Measurements from ENCODE around the gene ADCK1.
"Not testable (repeated sequence)": the region's sequence is repeated elsewhere in the genome, so short reads cannot be mapped to it uniquely, and the experiment has no call there.

DNA sequence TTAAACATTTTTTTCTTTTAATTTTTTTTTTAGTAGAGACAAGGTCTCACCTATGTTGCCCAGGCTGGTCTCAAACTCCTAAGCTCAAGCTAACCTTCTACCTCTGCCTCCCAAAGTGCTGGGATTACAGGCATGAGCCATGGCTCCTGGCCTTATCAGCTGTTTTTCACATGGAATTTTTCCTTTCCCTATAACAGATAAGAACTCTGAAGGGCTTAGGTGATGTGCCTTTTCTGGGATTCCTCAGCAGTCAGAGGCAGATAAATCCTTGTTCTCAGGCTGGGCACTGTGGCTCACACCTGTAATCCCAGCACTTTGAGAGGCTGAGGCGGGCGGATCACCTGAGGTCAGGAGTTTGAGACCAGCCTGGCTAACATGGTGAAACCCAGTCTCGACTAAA is 6.7 kb upstream of the ADCK1 start:
- TF ChIP-seq, protein P1, sequence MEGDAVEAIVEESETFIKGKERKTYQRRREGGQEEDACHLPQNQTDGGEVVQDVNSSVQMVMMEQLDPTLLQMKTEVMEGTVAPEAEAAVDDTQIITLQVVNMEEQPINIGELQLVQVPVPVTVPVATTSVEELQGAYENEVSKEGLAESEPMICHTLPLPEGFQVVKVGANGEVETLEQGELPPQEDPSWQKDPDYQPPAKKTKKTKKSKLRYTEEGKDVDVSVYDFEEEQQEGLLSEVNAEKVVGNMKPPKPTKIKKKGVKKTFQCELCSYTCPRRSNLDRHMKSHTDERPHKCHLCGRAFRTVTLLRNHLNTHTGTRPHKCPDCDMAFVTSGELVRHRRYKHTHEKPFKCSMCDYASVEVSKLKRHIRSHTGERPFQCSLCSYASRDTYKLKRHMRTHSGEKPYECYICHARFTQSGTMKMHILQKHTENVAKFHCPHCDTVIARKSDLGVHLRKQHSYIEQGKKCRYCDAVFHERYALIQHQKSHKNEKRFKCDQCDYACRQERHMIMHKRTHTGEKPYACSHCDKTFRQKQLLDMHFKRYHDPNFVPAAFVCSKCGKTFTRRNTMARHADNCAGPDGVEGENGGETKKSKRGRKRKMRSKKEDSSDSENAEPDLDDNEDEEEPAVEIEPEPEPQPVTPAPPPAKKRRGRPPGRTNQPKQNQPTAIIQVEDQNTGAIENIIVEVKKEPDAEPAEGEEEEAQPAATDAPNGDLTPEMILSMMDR (IDR thresholded peaks at IDR 0.05; ENCODE audit: low read depth, low read length) = not testable (repeated sequence)
- not testable (repeated sequence) for TF ChIP-seq EZH2phosphoT487 (IDR thresholded peaks at IDR 0.05; ENCODE audit: low read depth)

All from OCI-LY3 (cell line).